Lower leg skin (tissue), 3 donors: ENCODE measurements around the gene DTX4.

Source experiments
- POLR2A ChIP-seq, 2 donors: fragments of 450-650 bp; IDR thresholded peaks; one replicate each; pipeline ENCODE4 v1.6.1; 2016 to 2017; ENCODE audit warnings: antibody characterized with exemption in 2 of 2, mild to moderate bottlenecking in 1 of 2, moderate library complexity in 1 of 2
- TF ChIP-seq, protein P1 (sequence below), 3 donors: fragments of 450-650 bp; IDR thresholded peaks; one replicate each; pipeline ENCODE4 v1.5.1; 2016; ENCODE audit warnings: antibody characterized with exemption in 3 of 3, mild to moderate bottlenecking in 3 of 3, moderate library complexity in 2 of 3

DNA sequence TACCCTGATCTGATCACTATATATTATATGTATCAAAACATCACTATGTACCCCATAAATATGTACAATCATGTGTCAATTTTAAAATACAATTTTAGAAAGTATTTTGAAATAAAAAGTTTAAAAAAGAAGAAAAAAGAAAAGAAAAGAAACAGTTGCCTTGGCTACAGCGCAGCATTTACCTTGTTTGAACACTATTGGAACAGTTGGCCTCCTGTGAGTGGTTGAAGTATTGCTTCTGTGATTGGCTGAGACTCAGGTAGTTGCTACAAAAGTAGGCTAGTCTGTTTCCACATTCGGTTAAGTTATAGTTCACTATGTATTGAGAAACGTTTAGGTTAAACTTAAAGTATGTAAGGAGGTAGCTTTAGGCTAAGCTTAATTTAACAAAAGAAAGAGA, 7.9 kb upstream of the DTX4 start:
- TF ChIP-seq, protein P1, sequence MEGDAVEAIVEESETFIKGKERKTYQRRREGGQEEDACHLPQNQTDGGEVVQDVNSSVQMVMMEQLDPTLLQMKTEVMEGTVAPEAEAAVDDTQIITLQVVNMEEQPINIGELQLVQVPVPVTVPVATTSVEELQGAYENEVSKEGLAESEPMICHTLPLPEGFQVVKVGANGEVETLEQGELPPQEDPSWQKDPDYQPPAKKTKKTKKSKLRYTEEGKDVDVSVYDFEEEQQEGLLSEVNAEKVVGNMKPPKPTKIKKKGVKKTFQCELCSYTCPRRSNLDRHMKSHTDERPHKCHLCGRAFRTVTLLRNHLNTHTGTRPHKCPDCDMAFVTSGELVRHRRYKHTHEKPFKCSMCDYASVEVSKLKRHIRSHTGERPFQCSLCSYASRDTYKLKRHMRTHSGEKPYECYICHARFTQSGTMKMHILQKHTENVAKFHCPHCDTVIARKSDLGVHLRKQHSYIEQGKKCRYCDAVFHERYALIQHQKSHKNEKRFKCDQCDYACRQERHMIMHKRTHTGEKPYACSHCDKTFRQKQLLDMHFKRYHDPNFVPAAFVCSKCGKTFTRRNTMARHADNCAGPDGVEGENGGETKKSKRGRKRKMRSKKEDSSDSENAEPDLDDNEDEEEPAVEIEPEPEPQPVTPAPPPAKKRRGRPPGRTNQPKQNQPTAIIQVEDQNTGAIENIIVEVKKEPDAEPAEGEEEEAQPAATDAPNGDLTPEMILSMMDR (IDR thresholded peaks at IDR 0.05) = no peak
- TF ChIP-seq POLR2A (IDR thresholded peaks at IDR 0.05) = no peak
